Naive B cell (primary cell): ENCODE data around the gene GLRA1. TPM values are rescaled to one million over a fixed set of nuclear protein-coding genes. Genes with fewer than 3 reads are reported as not detected.

ENCODE experiments used
- ATAC-seq, 2 donors: fragments of 150-1000 bp; cut with Tn5 transposase; 2 replicates each; pipeline ENCODE4 v1.10.0; 2021; ENCODE audit warnings: low read depth in 2 of 2, mild to moderate bottlenecking in 2 of 2, moderate library complexity in 2 of 2
- DNase-seq: peaks from one replicate; pipeline ENCODE4 v3.0.0; 2022
- H3K27ac Mint-ChIP-seq, 6 donors: one replicate each; pipeline ENCODE4 v1.8.0; 2020 to 2022; ENCODE audit warnings: mild to moderate bottlenecking in 6 of 6, mixed read lengths in 6 of 6, moderate library complexity in 5 of 6, inconsistent platforms in 2 of 6
- H3K27me3 Mint-ChIP-seq, 3 donors: one replicate each; pipeline ENCODE4 v1.8.0; 2021 to 2022; ENCODE audit warnings: mixed read lengths in 3 of 3, mild to moderate bottlenecking in 1 of 3
- H3K36me3 Mint-ChIP-seq, 2 donors: one replicate each; pipeline ENCODE4 v1.8.0; 2020 to 2022; ENCODE audit warnings: mixed read lengths in 2 of 2, inconsistent platforms in 1 of 2, mild to moderate bottlenecking in 1 of 2
- H3K4me1 Mint-ChIP-seq, 3 donors: one replicate each; pipeline ENCODE4 v1.8.0; 2020 to 2022; ENCODE audit warnings: mixed read lengths in 3 of 3, inconsistent platforms in 1 of 3, mild to moderate bottlenecking in 1 of 3, moderate library complexity in 1 of 3
- H3K4me3 Mint-ChIP-seq, 8 donors: one replicate each; pipeline ENCODE4 v1.8.0; 2020 to 2022; ENCODE audit warnings: mild to moderate bottlenecking in 8 of 8, mixed read lengths in 8 of 8, moderate library complexity in 8 of 8, inconsistent platforms in 2 of 8
- H3K9me3 Mint-ChIP-seq, 7 donors: one replicate each; pipeline ENCODE4 v1.8.0; 2020 to 2022; ENCODE audit warnings: mixed read lengths in 7 of 7, mild to moderate bottlenecking in 5 of 7, inconsistent platforms in 2 of 7, moderate library complexity in 1 of 7
- polyA plus RNA-seq, 6 donors: library from polyadenylated mRNA; unstranded; fragments of 300-500 nt; fragmentation: Illumina TruSeq; gene quantifications; one replicate each; pipeline ENCODE4 v1.2.3, GENCODE V29; 2021; ENCODE audit warnings: low read depth in 6 of 6

Gene GLRA1
- polyA plus RNA-seq, 6 donors from 2014 or later: not detected

DNA sequence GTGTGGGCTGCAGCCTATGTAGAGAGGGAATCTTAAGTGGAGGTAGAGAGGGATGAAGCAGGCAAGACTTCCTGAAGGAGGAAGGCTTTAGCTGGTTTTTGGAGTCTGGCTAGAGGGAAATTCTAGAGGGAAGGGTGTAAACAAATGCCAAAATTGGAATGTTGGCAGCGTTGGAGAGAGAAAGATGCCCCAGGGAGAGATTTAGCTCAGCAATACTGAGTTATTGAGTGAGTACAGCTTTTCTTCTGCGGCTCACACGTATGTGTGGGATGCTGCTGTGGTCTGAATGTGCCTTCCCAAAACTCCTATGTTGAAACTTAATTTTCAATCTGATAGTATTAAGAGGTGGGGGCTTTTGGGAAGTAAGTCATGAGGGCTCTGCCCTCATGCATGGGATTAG, 24.5 kb upstream of the GLRA1 start:
- Mint-ChIP-seq H3K36me3 (no peaks in the 10 kb centered on the region), H3K27me3 (peaks cover 39 to 46% (median 44%) of the 10 kb centered on the region in 3 donors), H3K27ac (no peak overlapping the region), H3K4me3 (no peak overlapping the region), H3K9me3 (peaks cover 0 to 3% (median 0%) of the 10 kb centered on the region in 7 donors), H3K4me1 (no peaks in the 10 kb centered on the region)
- ATAC-seq: no peak
- DNase-seq: no peak

DNA sequence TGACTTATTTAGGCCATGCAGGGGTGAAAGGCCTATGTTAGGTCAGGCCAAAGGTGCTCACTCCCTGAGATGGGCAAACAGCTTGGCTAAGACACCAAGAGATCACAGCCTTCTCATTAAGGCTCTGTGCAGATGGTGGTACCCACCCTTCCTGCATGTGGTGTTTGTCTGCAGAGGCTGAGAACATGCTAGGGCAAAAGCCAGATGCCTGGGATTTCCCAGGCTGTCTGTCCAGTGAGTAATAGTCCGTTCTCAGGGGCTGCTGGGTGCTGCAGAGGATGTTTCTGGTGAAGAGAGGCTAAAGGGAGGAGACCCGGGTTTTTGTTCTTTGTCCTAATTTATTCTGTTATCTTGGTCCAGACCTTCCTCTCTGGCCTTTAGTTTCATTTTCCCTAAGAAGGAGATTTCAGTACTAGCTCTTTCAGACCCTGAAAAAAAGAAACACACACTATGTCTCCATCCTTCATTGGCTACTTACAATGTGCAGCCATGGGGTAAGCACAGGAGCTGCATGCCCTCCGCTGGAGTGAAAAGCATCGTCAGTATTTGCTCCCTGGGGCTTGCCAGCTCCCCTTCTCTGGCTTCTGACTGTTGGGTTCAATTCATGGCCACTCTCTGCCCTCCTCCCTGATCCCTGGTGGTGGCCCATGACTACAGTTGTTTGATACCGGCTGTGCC, 23.4 kb upstream of the GLRA1 start:
- peaks cover 0 to 3% (median 0%) of the 10 kb centered on the region in 7 donors for H3K9me3 Mint-ChIP-seq
- DNase-seq (no peak), ATAC-seq (no peak)
- no peak overlapping the region for H3K4me3 Mint-ChIP-seq
- peak overlapping the region in 2 of 6 donors; percentile 40 to 52 for H3K27ac Mint-ChIP-seq
- no peaks in the 10 kb centered on the region for H3K36me3 Mint-ChIP-seq
- no peaks in the 10 kb centered on the region for H3K4me1 Mint-ChIP-seq
- peaks cover 34 to 39% (median 38%) of the 10 kb centered on the region in 3 donors for H3K27me3 Mint-ChIP-seq

DNA sequence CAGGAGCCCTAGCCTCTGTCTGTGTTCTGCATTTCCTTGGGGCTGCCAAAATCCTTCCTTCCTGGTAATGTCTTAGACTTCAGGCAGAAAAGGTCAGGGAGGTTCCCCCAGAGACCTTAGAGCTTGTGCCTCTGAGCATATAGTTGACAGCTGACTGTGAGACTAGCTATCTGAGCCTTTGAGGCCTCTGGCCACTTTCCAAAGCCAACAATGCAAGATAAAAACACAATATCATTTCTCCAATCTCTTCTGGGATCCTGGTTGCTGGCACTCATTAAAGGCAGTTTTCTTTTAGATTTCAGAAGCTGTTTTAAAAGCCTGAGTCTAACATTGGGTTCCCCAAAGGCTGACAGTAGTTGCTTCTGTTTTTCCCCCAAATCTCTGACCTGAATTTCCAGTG, 13.2 kb upstream of the GLRA1 start:
- no peak for ATAC-seq
- no peaks in the 10 kb centered on the region for H3K4me1 Mint-ChIP-seq
- H3K27me3 Mint-ChIP-seq: peaks cover 8 to 13% (median 8%) of the 10 kb centered on the region in 3 donors
- peaks cover 0 to 15% (median 11%) of the 10 kb centered on the region in 7 donors for H3K9me3 Mint-ChIP-seq
- no peak for DNase-seq
- H3K27ac Mint-ChIP-seq: no peak overlapping the region
- H3K36me3 Mint-ChIP-seq: peaks cover 6 to 10% of the 10 kb centered on the region in 2 donors
- no peak overlapping the region for H3K4me3 Mint-ChIP-seq

DNA sequence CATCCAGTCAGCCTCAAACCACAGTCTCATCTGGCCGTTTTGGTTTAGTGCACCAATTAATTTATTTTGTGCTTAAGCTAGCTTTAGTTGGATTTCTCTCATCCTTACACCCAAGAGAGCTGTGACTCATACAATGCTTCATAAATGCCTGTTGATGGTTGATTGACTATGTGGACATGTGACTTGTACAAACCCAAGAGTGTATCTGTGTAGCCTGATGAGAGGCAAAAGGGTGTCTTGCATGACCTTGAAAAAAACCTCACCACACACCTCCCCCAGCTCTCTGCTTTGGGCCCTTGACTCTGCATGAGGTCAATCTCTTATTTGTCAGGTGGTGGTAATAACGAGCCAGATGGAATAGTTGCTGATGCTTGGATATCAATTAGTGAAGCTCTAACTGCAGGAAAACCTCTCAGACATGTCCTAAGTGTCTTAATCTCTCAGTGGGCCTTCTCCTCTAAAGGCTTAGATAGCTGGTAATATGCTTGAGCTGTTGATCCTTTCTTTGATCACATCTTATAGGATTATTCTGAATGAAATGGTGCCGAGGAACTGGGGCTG, 10.6 kb upstream of the GLRA1 start:
- H3K4me3 Mint-ChIP-seq: no peak overlapping the region
- H3K4me1 Mint-ChIP-seq: no peaks in the 10 kb centered on the region
- peaks cover 6 to 20% of the 10 kb centered on the region in 2 donors for H3K36me3 Mint-ChIP-seq
- peaks cover 13 to 38% (median 26%) of the 10 kb centered on the region in 7 donors for H3K9me3 Mint-ChIP-seq
- ATAC-seq (no peak), DNase-seq (no peak)
- H3K27ac Mint-ChIP-seq: no peak overlapping the region
- peaks cover 8 to 13% (median 8%) of the 10 kb centered on the region in 3 donors for H3K27me3 Mint-ChIP-seq

DNA sequence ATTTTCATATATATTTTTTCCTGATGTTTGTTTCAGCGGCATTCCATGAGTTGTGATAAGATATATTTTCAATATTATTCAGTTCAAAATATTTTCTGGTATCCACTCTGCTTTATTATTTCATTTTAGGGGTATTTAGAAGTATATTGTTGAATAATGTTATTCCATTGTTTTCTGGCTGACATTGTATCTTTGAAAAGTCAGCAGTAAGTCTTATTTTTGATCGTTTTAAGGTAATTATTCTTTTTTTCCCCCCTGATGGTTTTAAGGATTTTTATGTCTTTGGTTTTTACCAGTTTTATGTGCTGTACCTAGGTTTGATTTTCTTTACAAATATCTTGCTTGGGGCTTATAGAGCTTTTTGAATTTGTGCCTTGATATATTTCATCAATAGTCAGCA, 6.6 kb upstream of the GLRA1 start:
- Mint-ChIP-seq H3K9me3 (peaks cover 13 to 50% (median 26%) of the 10 kb centered on the region in 7 donors), H3K36me3 (peaks cover 6 to 20% of the 10 kb centered on the region in 2 donors), H3K27ac (no peak overlapping the region), H3K27me3 (peaks cover 17 to 33% (median 24%) of the 10 kb centered on the region in 3 donors), H3K4me3 (no peak overlapping the region), H3K4me1 (no peaks in the 10 kb centered on the region)
- DNase-seq (no peak), ATAC-seq (no peak)

DNA sequence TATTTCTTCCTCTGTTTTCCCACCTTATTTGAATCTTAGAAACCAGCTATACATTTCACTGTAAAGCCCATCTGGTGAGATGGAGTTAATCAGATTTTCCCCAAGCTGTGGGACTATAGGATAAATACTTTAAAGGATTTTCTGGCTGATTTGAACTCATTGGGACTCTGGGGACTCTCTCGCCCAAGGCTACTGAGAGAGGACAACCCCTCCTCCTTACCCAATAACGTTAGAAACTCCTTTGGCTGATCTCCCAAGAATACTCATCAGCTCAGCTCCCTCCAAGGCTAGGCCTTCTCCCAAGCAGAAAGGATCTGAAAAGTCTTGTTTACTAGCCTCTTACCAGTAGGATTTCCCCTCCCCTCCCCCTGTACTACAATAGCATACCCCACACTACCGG, 1.5 kb upstream of the GLRA1 start:
- DNase-seq: no peak
- H3K27me3 Mint-ChIP-seq: peaks cover 26 to 74% (median 59%) of the 10 kb centered on the region in 3 donors
- ATAC-seq: no peak
- H3K4me3 Mint-ChIP-seq: no peak overlapping the region
- no peak overlapping the region for H3K27ac Mint-ChIP-seq
- peaks cover 4 to 45% (median 11%) of the 10 kb centered on the region in 7 donors for H3K9me3 Mint-ChIP-seq
- H3K4me1 Mint-ChIP-seq: no peaks in the 10 kb centered on the region
- peaks cover 0 to 10% of the 10 kb centered on the region in 2 donors for H3K36me3 Mint-ChIP-seq

DNA sequence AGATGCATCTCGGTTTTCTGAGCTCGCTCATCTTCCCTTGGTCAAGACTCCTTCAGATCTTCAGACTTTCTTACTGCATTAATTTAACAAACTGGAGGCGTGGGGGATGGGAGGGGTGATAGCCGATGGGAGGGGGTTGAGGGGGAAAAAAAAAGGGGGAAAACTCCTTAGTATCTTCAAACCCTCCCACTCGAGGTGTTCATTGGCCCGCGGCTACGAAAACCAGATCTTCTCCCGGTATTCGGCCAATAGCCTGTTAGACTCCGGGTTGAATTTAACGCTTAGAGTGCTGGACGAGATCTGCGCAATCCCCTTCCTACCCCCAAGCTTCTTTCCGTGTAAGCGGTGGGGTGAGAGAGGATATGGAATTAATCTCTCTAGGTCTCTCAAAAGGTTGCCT, 689 bp upstream of the GLRA1 start:
- peaks cover 26 to 74% (median 59%) of the 10 kb centered on the region in 3 donors for H3K27me3 Mint-ChIP-seq
- H3K4me3 Mint-ChIP-seq: no peak overlapping the region
- H3K9me3 Mint-ChIP-seq: peaks cover 2 to 39% (median 10%) of the 10 kb centered on the region in 7 donors
- ATAC-seq: no peak
- no peaks in the 10 kb centered on the region for H3K4me1 Mint-ChIP-seq
- peaks cover 0 to 10% of the 10 kb centered on the region in 2 donors for H3K36me3 Mint-ChIP-seq
- no peak overlapping the region for H3K27ac Mint-ChIP-seq
- DNase-seq: no peak

DNA sequence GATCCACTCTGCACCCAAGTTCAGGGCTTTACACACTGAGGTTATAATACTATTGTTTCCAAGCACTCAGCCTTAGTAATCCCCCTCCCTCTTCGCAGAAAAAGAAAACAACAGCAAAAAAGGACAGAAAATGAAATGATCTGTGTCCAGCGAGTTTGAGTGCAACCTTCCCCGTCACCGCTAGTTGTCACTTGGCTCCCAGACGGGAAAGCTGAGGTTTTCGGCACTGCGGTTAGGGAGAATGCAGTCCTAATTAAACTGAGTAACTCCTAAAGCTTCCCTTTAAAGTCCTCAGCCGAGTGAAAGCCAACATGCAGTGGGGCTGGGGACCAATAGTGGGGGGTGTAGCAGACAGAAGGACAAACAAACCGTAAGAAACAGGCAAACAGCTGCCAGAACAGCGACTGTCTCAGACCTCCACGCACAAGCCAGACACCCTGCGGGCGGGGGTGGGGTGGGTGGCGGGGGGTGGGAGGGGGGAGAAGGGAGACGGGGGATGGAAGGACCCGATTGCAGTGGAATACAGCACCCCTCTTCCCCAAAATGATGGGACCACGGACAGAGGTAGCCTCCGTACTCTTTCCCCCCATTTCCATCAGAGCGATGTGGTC, 680 bp downstream of the GLRA1 start:
- no peak overlapping the region for H3K4me3 Mint-ChIP-seq
- peaks cover 0 to 10% of the 10 kb centered on the region in 2 donors for H3K36me3 Mint-ChIP-seq
- H3K27ac Mint-ChIP-seq: no peak overlapping the region
- peaks cover 2 to 26% (median 8%) of the 10 kb centered on the region in 7 donors for H3K9me3 Mint-ChIP-seq
- no peak for ATAC-seq
- H3K4me1 Mint-ChIP-seq: no peaks in the 10 kb centered on the region
- peaks cover 31 to 73% (median 59%) of the 10 kb centered on the region in 3 donors for H3K27me3 Mint-ChIP-seq
- no peak for DNase-seq

DNA sequence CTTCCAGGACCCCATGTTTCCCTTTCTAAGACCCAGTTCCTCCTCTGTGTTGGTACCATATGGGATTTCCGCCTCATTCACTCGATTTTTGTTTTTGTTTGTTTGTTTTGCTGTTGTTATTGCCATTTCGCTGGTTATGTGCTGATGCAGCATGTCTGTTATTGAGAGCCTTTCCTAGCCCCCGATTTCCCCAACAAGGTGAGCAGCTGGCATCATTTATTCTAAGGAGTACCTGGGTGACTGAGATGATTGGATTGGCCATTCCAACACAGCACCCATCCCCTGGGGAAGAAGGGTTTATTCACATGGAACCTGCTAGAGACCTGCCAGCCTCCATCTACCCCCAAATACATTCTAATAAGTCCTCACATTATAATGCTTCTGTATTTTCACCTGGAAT, 2.7 kb downstream of the GLRA1 start:
- Mint-ChIP-seq H3K4me1 (no peaks in the 10 kb centered on the region), H3K9me3 (peaks cover 2 to 26% (median 5%) of the 10 kb centered on the region in 7 donors), H3K4me3 (no peak overlapping the region), H3K36me3 (peaks cover 0 to 10% of the 10 kb centered on the region in 2 donors), H3K27ac (no peak overlapping the region), H3K27me3 (peaks cover 22 to 57% (median 49%) of the 10 kb centered on the region in 3 donors)
- ATAC-seq (no peak), DNase-seq (no peak)

DNA sequence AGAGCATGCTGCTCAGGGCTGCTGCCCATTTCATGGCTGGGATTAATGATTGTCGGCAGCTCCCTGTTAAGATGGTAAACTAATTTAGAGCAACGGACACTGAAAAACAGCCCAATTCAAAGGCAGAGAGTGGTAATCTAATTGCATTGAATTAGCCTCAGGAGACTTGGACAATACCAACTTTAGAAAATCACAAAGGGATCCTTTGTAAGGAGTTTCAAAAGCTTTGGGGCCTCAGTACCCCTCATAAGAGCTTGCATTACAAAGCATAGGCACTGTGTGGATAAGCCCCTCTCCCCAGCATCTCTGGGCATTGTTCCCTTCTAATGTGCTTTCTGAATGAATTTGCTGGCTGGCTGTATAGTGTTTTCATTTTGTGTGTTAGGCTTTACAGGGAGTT, 6.7 kb downstream of the GLRA1 start:
- Mint-ChIP-seq H3K36me3 (no peaks in the 10 kb centered on the region), H3K4me1 (no peaks in the 10 kb centered on the region), H3K27me3 (peaks cover 8 to 29% (median 19%) of the 10 kb centered on the region in 3 donors), H3K27ac (no peak overlapping the region), H3K9me3 (peaks cover 0 to 6% (median 0%) of the 10 kb centered on the region in 7 donors), H3K4me3 (no peak overlapping the region)
- no peak for DNase-seq
- ATAC-seq: no peak

DNA sequence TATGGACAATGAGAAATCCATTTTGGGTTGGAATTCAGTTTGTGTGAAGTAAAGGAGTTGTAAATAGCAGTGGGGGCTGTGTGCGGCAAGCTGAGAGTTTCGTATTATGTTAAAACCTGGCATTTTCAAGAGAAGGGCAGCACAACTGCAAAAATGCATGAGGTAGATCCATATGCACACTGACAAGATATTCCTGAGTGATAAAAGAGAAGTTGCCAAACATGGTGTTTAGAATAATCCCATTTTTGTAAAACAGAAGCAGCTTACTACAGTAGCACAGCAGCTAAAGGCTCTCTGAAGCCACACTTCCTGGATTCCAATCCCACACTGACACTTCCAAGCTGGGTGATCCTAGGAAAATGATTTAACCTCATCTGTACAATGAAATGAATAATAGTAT, 11.2 kb downstream of the GLRA1 start:
- peaks cover 12 to 23% (median 23%) of the 10 kb centered on the region in 3 donors for H3K27me3 Mint-ChIP-seq

DNA sequence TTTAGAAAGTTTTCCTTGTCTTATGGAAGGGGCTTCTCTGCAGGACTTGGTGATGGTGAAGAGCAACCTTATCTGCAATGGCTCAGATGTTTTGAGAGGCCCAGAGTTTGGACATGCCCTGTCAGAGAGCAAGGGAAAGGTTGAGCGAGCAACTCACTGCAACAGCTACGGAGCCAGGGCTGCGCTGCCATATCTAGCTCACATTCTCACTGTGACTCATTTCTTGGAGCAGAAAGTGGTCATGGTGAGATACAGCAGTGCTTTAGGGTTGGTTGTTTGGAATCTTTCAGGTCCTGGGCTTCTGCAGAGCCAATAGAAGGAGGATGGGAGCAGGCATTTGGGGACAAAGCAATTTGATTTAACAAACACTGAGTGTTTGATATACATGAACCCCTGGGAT, 12.3 kb downstream of the GLRA1 start:
- no peaks in the 10 kb centered on the region for H3K9me3 Mint-ChIP-seq
- no peaks in the 10 kb centered on the region for H3K36me3 Mint-ChIP-seq
- H3K4me3 Mint-ChIP-seq: no peak overlapping the region
- H3K27me3 Mint-ChIP-seq: peaks cover 12 to 30% (median 26%) of the 10 kb centered on the region in 3 donors
- H3K4me1 Mint-ChIP-seq: no peaks in the 10 kb centered on the region
- ATAC-seq (no peak), DNase-seq (no peak)
- no peak overlapping the region for H3K27ac Mint-ChIP-seq

More for the DNA sequence above, 11.2 kb downstream of the GLRA1 start:
- ATAC-seq (no peak), DNase-seq (no peak)
- no peaks in the 10 kb centered on the region for H3K4me1 Mint-ChIP-seq
- H3K9me3 Mint-ChIP-seq: no peaks in the 10 kb centered on the region
- no peak overlapping the region for H3K27ac Mint-ChIP-seq
- no peaks in the 10 kb centered on the region for H3K36me3 Mint-ChIP-seq
- no peak overlapping the region for H3K4me3 Mint-ChIP-seq

DNA sequence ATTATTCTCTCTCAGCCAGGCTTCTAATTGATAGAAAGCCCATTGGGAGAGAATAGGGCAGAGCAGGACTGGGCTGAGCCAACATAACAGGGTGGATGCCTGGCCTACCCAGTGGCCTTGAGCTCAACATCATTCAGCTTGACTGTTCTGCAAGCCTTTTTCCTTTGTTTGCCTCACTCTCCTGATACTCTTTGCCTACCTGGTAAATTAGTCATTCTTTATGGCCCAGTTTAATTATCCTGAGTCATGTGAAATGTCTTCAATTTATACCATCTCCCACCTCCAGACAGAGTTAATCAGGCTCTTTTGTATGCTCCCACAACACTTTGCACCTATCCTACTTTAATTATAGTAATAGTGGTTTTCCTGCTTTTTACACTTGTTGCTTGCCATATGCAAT, 13.6 kb downstream of the GLRA1 start:
- no peak overlapping the region for H3K4me3 Mint-ChIP-seq

DNA sequence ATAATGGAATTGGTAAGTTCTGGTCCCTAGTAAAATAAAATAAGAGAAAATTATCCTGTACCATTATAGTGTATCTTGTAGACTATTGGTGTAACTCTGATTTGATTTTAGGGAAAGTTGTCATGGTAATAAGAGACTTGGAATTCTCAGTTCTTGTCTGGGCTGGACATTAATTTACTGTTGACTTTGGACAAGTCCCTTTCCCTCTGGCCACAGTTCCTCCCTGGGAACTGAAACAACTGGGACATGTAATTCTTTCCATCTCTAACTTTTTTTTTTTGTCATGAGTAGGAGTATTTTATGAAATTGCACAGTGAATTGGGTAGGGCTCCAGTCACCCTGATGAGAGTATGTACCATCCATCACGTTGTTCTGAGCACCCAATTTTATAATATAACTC, 15.0 kb downstream of the GLRA1 start:
- DNase-seq: no peak
- H3K27me3 Mint-ChIP-seq: peaks cover 7 to 35% (median 23%) of the 10 kb centered on the region in 3 donors
- no peaks in the 10 kb centered on the region for H3K4me1 Mint-ChIP-seq
- no peak for ATAC-seq
- no peak overlapping the region for H3K4me3 Mint-ChIP-seq
- no peaks in the 10 kb centered on the region for H3K9me3 Mint-ChIP-seq
- no peak overlapping the region for H3K27ac Mint-ChIP-seq
- no peaks in the 10 kb centered on the region for H3K36me3 Mint-ChIP-seq

More for the DNA sequence above, 13.6 kb downstream of the GLRA1 start:
- Mint-ChIP-seq H3K27me3 (peaks cover 7 to 31% (median 23%) of the 10 kb centered on the region in 3 donors), H3K9me3 (no peaks in the 10 kb centered on the region), H3K36me3 (no peaks in the 10 kb centered on the region), H3K27ac (no peak overlapping the region), H3K4me1 (no peaks in the 10 kb centered on the region)
- ATAC-seq (no peak), DNase-seq (no peak)
